ENCODE data around the gene SSC5D. TPM values are rescaled to one million over a fixed set of nuclear protein-coding genes. Genes with fewer than 3 reads are reported as not detected.

Gene SSC5D
- total and polyA plus RNA-seq, 9 of the 15 experiments (the other 6 are each of a cell fraction or from before 2014, with no cell fraction given): 0.04 to 0.71 (median 0.14) TPM; not detected in 2

GRCh38 chr19:55461259-55461973 is 26.8 kb upstream of the SSC5D start, which contains the start of gene ISOC2 (continued):
- TF ChIP-seq, protein P1, sequence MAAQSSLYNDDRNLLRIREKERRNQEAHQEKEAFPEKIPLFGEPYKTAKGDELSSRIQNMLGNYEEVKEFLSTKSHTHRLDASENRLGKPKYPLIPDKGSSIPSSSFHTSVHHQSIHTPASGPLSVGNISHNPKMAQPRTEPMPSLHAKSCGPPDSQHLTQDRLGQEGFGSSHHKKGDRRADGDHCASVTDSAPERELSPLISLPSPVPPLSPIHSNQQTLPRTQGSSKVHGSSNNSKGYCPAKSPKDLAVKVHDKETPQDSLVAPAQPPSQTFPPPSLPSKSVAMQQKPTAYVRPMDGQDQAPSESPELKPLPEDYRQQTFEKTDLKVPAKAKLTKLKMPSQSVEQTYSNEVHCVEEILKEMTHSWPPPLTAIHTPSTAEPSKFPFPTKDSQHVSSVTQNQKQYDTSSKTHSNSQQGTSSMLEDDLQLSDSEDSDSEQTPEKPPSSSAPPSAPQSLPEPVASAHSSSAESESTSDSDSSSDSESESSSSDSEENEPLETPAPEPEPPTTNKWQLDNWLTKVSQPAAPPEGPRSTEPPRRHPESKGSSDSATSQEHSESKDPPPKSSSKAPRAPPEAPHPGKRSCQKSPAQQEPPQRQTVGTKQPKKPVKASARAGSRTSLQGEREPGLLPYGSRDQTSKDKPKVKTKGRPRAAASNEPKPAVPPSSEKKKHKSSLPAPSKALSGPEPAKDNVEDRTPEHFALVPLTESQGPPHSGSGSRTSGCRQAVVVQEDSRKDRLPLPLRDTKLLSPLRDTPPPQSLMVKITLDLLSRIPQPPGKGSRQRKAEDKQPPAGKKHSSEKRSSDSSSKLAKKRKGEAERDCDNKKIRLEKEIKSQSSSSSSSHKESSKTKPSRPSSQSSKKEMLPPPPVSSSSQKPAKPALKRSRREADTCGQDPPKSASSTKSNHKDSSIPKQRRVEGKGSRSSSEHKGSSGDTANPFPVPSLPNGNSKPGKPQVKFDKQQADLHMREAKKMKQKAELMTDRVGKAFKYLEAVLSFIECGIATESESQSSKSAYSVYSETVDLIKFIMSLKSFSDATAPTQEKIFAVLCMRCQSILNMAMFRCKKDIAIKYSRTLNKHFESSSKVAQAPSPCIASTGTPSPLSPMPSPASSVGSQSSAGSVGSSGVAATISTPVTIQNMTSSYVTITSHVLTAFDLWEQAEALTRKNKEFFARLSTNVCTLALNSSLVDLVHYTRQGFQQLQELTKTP (IDR thresholded peaks at IDR 0.05; ENCODE audit: low read depth in 1 of 2, partially characterized antibody in 2 of 2): no peak
- TF ChIP-seq MCM2 (IDR thresholded peaks at IDR 0.05; ENCODE audit: low read depth) (no peak), TAF15 (IDR thresholded peaks at IDR 0.05; ENCODE audit: low read depth, low read length) (no peak), RBM15 (IDR thresholded peaks at IDR 0.05; ENCODE audit: insufficient read depth, low read length) (no peak), NR2F6 (CRISPR knock-in tag; IDR thresholded peaks at IDR 0.05) (no peak), MCM7 (IDR thresholded peaks at IDR 0.05) (no peak)
- TF ChIP-seq, protein P2, sequence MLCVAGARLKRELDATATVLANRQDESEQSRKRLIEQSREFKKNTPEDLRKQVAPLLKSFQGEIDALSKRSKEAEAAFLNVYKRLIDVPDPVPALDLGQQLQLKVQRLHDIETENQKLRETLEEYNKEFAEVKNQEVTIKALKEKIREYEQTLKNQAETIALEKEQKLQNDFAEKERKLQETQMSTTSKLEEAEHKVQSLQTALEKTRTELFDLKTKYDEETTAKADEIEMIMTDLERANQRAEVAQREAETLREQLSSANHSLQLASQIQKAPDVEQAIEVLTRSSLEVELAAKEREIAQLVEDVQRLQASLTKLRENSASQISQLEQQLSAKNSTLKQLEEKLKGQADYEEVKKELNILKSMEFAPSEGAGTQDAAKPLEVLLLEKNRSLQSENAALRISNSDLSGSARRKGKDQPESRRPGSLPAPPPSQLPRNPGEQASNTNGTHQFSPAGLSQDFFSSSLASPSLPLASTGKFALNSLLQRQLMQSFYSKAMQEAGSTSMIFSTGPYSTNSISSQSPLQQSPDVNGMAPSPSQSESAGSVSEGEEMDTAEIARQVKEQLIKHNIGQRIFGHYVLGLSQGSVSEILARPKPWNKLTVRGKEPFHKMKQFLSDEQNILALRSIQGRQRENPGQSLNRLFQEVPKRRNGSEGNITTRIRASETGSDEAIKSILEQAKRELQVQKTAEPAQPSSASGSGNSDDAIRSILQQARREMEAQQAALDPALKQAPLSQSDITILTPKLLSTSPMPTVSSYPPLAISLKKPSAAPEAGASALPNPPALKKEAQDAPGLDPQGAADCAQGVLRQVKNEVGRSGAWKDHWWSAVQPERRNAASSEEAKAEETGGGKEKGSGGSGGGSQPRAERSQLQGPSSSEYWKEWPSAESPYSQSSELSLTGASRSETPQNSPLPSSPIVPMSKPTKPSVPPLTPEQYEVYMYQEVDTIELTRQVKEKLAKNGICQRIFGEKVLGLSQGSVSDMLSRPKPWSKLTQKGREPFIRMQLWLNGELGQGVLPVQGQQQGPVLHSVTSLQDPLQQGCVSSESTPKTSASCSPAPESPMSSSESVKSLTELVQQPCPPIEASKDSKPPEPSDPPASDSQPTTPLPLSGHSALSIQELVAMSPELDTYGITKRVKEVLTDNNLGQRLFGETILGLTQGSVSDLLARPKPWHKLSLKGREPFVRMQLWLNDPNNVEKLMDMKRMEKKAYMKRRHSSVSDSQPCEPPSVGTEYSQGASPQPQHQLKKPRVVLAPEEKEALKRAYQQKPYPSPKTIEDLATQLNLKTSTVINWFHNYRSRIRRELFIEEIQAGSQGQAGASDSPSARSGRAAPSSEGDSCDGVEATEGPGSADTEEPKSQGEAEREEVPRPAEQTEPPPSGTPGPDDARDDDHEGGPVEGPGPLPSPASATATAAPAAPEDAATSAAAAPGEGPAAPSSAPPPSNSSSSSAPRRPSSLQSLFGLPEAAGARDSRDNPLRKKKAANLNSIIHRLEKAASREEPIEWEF (CRISPR knock-in tag; IDR thresholded peaks at IDR 0.05): no peak
